Spleen (tissue), 11 donors: Measurements from ENCODE around the gene PRCD. TPM values are rescaled to one million over a fixed set of nuclear protein-coding genes. Genes with fewer than 3 reads are reported as not detected.
A peak's percentile ranks its signal among the peaks of the same experiment; 100 is the strongest.

Experiments
- DNase-seq: peaks from one replicate; pipeline ENCODE4 v3.0.0-alpha.2; 2020
- H3K27ac ChIP-seq, 8 donors: fragments of 200-600 bp; sonication (generic) in 7 of 8; 1 replicate in 4 of 8; 2 replicates in 4 of 8; pipeline versions ENCODE4 v1.5.0 to v1.8.0; 2016 to 2021; ENCODE audit warnings: inconsistent platforms in 4 of 8, mild to moderate bottlenecking in 4 of 8, moderate library complexity in 1 of 8
- H3K27me3 ChIP-seq, 7 donors: fragments of 200-600 bp; sonication (generic) in 6 of 7; replicated peaks in 1 of 7; 1 replicate in 4 of 7; 2 replicates in 3 of 7; pipeline versions ENCODE4 v1.5.0 to v1.8.0; 2016 to 2021; ENCODE audit warnings: inconsistent platforms in 3 of 7, mild to moderate bottlenecking in 1 of 7
- H3K36me3 ChIP-seq, 6 donors: fragments of 200-600 bp; sonication (generic) in 5 of 6; 1 replicate in 4 of 6; 2 replicates in 2 of 6; pipeline versions ENCODE4 v1.5.0 to v1.8.0; 2016 to 2021; ENCODE audit warnings: inconsistent platforms in 2 of 6
- H3K4me1 ChIP-seq, 6 donors: fragments of 200-600 bp; sonication (generic) in 5 of 6; 1 replicate in 3 of 6; 2 replicates in 3 of 6; pipeline versions ENCODE4 v1.5.0 to v1.8.0; 2016 to 2021; ENCODE audit warnings: inconsistent platforms in 3 of 6
- H3K4me3 ChIP-seq, 8 donors: fragments of 200-600 bp; sonication (generic) in 7 of 8; 1 replicate in 4 of 8; 2 replicates in 4 of 8; pipeline versions ENCODE4 v1.5.0 to v1.8.0; 2016 to 2021; ENCODE audit warnings: inconsistent platforms in 4 of 8, mild to moderate bottlenecking in 4 of 8, moderate library complexity in 2 of 8
- H3K9me3 ChIP-seq, 8 donors: fragments of 200-600 bp; sonication (generic) in 7 of 8; 1 replicate in 4 of 8; 2 replicates in 4 of 8; pipeline versions ENCODE4 v1.5.0 to v1.8.0; 2016 to 2021; ENCODE audit warnings: inconsistent platforms in 4 of 8
- POLR2A ChIP-seq, 3 donors: fragments of 450-650 bp; IDR thresholded peaks; one replicate each; pipeline ENCODE4 v1.5.1; 2017; ENCODE audit warnings: antibody characterized with exemption in 3 of 3, mild to moderate bottlenecking in 1 of 3
- POLR2AphosphoS5 ChIP-seq, 3 donors: sonication (generic); formaldehyde crosslinking; IDR thresholded peaks; one replicate each; pipeline ENCODE4 v1.5.1; 2017; ENCODE audit warnings: antibody characterized with exemption in 3 of 3
- WGBS, 5 donors: extraction: QIAGEN DNeasy Blood & Tissue Kit in 3 of 5; methylation state at CpG; one replicate each; pipeline versions ENCODE4 v1.1.5 to v1.1.7; 2013 to 2018; 5-methylcytosine and 5-hydroxymethylcytosine counted together
- intact Hi-C: fragments of 100-400 bp; cut with DNase I; formaldehyde crosslinking; loops from one replicate; pipeline ENCODE4 v1.15.0; 2023; ENCODE audit warnings: low total_unique reads
- polyA plus RNA-seq, 3 donors: library from polyadenylated mRNA; stranded (reverse); fragments of 200-250 nt; gene quantifications; one replicate each; pipeline ENCODE4 v1.2.1, GENCODE V29; 2013
- total RNA-seq, 7 donors: library from RNA; depleted of rRNA in 3 of 7; stranded (reverse); fragments of >200 nt in 3 of 7; fragmentation: NEBNext Ultra II Directional in 4 of 7; extraction: Animal tissue kit (Norgen Biotek cat#: 25700) in 4 of 7; gene quantifications; one replicate each; pipeline versions ENCODE4 v1.1.0 to v1.2.1, GENCODE V29; 2016 to 2021
- TF ChIP-seq, protein P1 (sequence below), 11 experiments: fragments of 200-600 bp in 7 of 11; fragments of 450-650 bp in 4 of 11; sonication (generic) in 4 of 11; IDR thresholded peaks in 8 of 11; conservative IDR thresholded peaks in 3 of 11; 1 replicate in 7 of 11; 2 replicates in 4 of 11; pipeline versions ENCODE4 v1.4.0 to v1.8.0; 2016 to 2021; ENCODE audit warnings: antibody characterized with exemption in 11 of 11, inconsistent platforms in 4 of 11, mild to moderate bottlenecking in 1 of 11
- donor health status: healthy with polysubstance abuse.
- donor health status: DM: no; HTN: no; CAD: no; lungs with moderate emphysema.
- donor health status: DM: no; HTN: no; CAD: no.
- donor health status: Bipolar disorder and iron deficiency.
- donor health status: healthy.
- donor health status: DM: no; HTN: no; CAD: no.
- donor health status: DM: yes; HTN: yes; CAD: no.

Gene PRCD
- total and polyA plus RNA-seq, 10 donors = 3.5 to 54.1 (median 11.8) TPM

DNA sequence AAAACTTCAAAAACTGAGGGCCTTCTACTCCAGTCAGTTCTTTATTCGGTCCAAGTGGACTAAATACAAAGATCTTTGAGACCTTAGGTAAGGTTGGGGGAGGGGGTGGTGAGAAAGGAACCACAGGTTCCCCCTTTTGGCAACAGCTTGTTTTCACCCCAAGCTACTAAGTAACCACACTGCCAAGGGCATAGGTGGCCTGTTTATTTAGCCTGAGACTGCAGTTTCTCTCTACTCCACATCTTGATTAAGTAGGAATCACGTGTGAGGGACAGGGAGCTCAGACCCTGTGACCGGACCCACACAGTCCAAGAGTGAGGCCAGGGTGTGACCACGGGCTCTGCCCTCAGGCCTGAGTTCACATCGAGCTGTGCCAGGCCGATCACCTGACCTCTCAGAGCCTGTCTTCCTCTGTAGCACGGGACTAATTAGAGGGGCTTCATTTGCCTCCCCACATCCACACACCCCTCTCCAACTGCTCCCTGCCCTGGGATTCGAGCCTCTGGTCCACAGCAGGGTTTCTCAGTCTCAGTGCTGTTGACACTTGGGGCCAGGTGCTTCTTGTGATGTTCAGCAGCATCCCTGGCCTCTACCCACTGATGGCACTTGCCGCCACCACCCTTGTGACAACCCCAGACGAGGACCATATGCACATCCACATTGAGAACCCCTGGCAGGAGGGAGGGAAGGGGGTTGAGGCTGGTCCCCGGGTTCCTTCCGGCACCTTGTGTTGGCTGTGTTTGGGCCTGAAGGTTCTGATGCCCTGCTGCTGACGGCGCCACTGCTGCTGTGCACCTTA, 28.0 kb downstream of the PRCD start:
- peaks cover 0 to 51% (median 25%) of the 10 kb centered on the region in 6 donors for H3K36me3 ChIP-seq
- H3K4me1 ChIP-seq = peaks cover 4 to 57% (median 24%) of the 10 kb centered on the region in 6 donors
- peak overlapping the region in 1 of 8 donors; percentile 26 for H3K4me3 ChIP-seq
- DNase-seq = peak; percentile 79
- no peaks in the 10 kb centered on the region for H3K9me3 ChIP-seq
- TF ChIP-seq, protein P1, sequence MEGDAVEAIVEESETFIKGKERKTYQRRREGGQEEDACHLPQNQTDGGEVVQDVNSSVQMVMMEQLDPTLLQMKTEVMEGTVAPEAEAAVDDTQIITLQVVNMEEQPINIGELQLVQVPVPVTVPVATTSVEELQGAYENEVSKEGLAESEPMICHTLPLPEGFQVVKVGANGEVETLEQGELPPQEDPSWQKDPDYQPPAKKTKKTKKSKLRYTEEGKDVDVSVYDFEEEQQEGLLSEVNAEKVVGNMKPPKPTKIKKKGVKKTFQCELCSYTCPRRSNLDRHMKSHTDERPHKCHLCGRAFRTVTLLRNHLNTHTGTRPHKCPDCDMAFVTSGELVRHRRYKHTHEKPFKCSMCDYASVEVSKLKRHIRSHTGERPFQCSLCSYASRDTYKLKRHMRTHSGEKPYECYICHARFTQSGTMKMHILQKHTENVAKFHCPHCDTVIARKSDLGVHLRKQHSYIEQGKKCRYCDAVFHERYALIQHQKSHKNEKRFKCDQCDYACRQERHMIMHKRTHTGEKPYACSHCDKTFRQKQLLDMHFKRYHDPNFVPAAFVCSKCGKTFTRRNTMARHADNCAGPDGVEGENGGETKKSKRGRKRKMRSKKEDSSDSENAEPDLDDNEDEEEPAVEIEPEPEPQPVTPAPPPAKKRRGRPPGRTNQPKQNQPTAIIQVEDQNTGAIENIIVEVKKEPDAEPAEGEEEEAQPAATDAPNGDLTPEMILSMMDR (IDR thresholded peaks at IDR 0.05 in 8 of 11, conservative IDR thresholded peaks at IDR 0.05 in 3 of 11) = peak in 1 of 11 experiments; percentile 12
- TF ChIP-seq POLR2AphosphoS5 (IDR thresholded peaks at IDR 0.05) (peak; percentile 35 to 63 (median 50)), POLR2A (IDR thresholded peaks at IDR 0.05) (no peak)
- 54 to 70% (median 58%) methylated on average over 10 to 14 of the region's 14 CpGs for WGBS, 5 donors
- H3K27me3 ChIP-seq = no peaks in the 10 kb centered on the region
- H3K27ac ChIP-seq = peak overlapping the region in 5 of 8 donors; percentile 26 to 75 (median 69)
- intact Hi-C loops = no loop called here

- Histone ChIP-seq H3K27ac (no peak overlapping the region), H3K9me3 (no peaks in the 10 kb centered on the region), H3K36me3 (peaks cover 0 to 41% (median 21%) of the 10 kb centered on the region in 6 donors), H3K4me3 (no peak overlapping the region), H3K4me1 (peaks cover 4 to 50% (median 20%) of the 10 kb centered on the region in 6 donors), H3K27me3 (no peaks in the 10 kb centered on the region)
- WGBS, 5 donors = 24 to 33% (median 29%) methylated on average over 19 of the region's 19 CpGs
- peak; percentile 69 for DNase-seq
- intact Hi-C loops = no loop called here
- no peak for TF ChIP-seq POLR2A (IDR thresholded peaks at IDR 0.05)
- TF ChIP-seq, protein P1 (IDR thresholded peaks at IDR 0.05 in 8 of 11, conservative IDR thresholded peaks at IDR 0.05 in 3 of 11) = no peak
- TF ChIP-seq POLR2AphosphoS5 (IDR thresholded peaks at IDR 0.05) = peak in 1 of 3 donors; percentile 17
Observed at GRCh38 chr17:76568811-76569221, 29.0 kb downstream of the PRCD start.

- Histone ChIP-seq H3K4me1 (peaks cover 4 to 50% (median 20%) of the 10 kb centered on the region in 6 donors), H3K9me3 (no peaks in the 10 kb centered on the region), H3K27me3 (no peaks in the 10 kb centered on the region), H3K4me3 (no peak overlapping the region), H3K36me3 (peaks cover 0 to 32% (median 16%) of the 10 kb centered on the region in 6 donors), H3K27ac (peak overlapping the region in 1 of 8 donors; percentile 24)
- 60 to 80% (median 70%) methylated on average over 18 of the region's 18 CpGs for WGBS, 5 donors
- TF ChIP-seq, protein P1 (IDR thresholded peaks at IDR 0.05 in 8 of 11, conservative IDR thresholded peaks at IDR 0.05 in 3 of 11) = peak in 1 of 11 experiments; percentile 14
- TF ChIP-seq POLR2A (IDR thresholded peaks at IDR 0.05) = no peak
- TF ChIP-seq POLR2AphosphoS5 (IDR thresholded peaks at IDR 0.05) = peak; percentile 40 to 74 (median 70)
- peak; percentile 82 for DNase-seq
- intact Hi-C loops = no loop called here
Observed at GRCh38 chr17:76569607-76570279, 29.9 kb downstream of the PRCD start.
